ENCODE measurements around the gene GLT8D1.

Gene GLT8D1

GRCh38 chr3:52670621-52671521, 34.7 kb downstream of the GLT8D1 start:
- H3K4me3 ChIP-seq (replicated peaks; ENCODE audit: low read depth, low read length) = peak overlapping the region; percentile 11
- no peak for TF ChIP-seq CTCF (IDR thresholded peaks at IDR 0.05; ENCODE audit: low read length, missing control alignments)
- DNase-seq (ENCODE audit: low read depth) = peak; percentile 100

GRCh38 chr3:52663098-52663497, 42.5 kb downstream of the GLT8D1 start:
- no peak for DNase-seq (ENCODE audit: low read depth)
- H3K4me3 ChIP-seq (replicated peaks; ENCODE audit: low read depth, low read length) = no peak overlapping the region
- TF ChIP-seq CTCF (IDR thresholded peaks at IDR 0.05; ENCODE audit: low read length, missing control alignments) = no peak

GRCh38 chr3:52660046-52660445, 45.5 kb downstream of the GLT8D1 start:
- no peak for TF ChIP-seq CTCF (IDR thresholded peaks at IDR 0.05; ENCODE audit: low read length, missing control alignments)
- DNase-seq (ENCODE audit: low read depth) = no peak
- no peak overlapping the region for H3K4me3 ChIP-seq (replicated peaks; ENCODE audit: low read depth, low read length)

- no peak for DNase-seq (ENCODE audit: low read depth)
- H3K4me3 ChIP-seq (replicated peaks; ENCODE audit: low read depth, low read length) = no peak overlapping the region
- no peak for TF ChIP-seq CTCF (IDR thresholded peaks at IDR 0.05; ENCODE audit: low read length, missing control alignments)
Measured at GRCh38 chr3:52655895-52656294, 49.7 kb downstream of the GLT8D1 start.

- no peak for DNase-seq (ENCODE audit: low read depth)
- H3K4me3 ChIP-seq (replicated peaks; ENCODE audit: low read depth, low read length) = no peak overlapping the region
- TF ChIP-seq CTCF (IDR thresholded peaks at IDR 0.05; ENCODE audit: low read length, missing control alignments) = no peak
Measured at GRCh38 chr3:52651592-52651991, 54.0 kb downstream of the GLT8D1 start.

GRCh38 chr3:52650439-52650838, 55.2 kb downstream of the GLT8D1 start:
- H3K4me3 ChIP-seq (replicated peaks; ENCODE audit: low read depth, low read length) = no peak overlapping the region
- peak; percentile 13 for DNase-seq (ENCODE audit: low read depth)
- no peak for TF ChIP-seq CTCF (IDR thresholded peaks at IDR 0.05; ENCODE audit: low read length, missing control alignments)

Measured in fibroblast of pulmonary artery (primary cell).